ENCODE measurements around the gene SYT1.
A peak's percentile ranks its signal among the peaks of the same experiment; 100 is the strongest.

The SYT1 gene

DNA sequence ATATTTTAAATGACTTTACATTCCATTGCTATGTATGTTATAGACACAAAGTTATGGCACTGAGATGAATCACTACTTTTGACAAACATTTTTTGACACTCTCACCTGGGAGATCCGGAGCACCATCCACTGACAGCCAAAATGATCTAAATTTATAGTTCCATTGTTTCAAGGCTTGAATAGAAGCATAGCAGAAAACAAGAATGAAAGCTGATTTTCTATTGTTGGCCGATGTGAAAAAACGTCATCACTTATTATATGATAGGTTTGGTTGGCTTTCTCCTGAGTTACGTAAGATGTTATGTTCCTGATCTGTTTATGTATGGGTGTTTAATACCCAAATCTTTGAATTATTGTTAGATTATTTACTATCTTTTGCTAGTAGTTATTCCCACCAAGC, 520.0 kb downstream of the SYT1 start:
- Histone ChIP-seq H3K9ac (ENCODE audit: low read depth, low read length) (no peak overlapping the region), H3K36me3 (ENCODE audit: control insufficient read depth, insufficient read depth, low read length) (no peaks in the 10 kb centered on the region), H3K4me3 (ENCODE audit: low read depth, low read length) (no peak overlapping the region), H3K27ac (ENCODE audit: low read depth, low read length) (no peak overlapping the region), H3K27me3 (ENCODE audit: control insufficient read depth, insufficient read depth, low read length) (no peaks in the 10 kb centered on the region), H3K4me1 (ENCODE audit: control insufficient read depth, insufficient read depth, low read length) (peaks cover 34% of the 10 kb centered on the region), H3K9me3 (ENCODE audit: control insufficient read depth, insufficient read depth, low read length) (no peaks in the 10 kb centered on the region)

GRCh38 chr12:79388011-79388410, 523.4 kb downstream of the SYT1 start:
- no peaks in the 10 kb centered on the region for H3K9me3 ChIP-seq (ENCODE audit: control insufficient read depth, insufficient read depth, low read length)
- no peaks in the 10 kb centered on the region for H3K27me3 ChIP-seq (ENCODE audit: control insufficient read depth, insufficient read depth, low read length)
- H3K27ac ChIP-seq (ENCODE audit: low read depth, low read length): no peak overlapping the region
- H3K9ac ChIP-seq (ENCODE audit: low read depth, low read length): no peak overlapping the region
- peaks cover 4% of the 10 kb centered on the region; the same call in 1 of the 2 replicates for H3K4me1 ChIP-seq (ENCODE audit: control insufficient read depth, insufficient read depth, low read length)
- H3K4me3 ChIP-seq (ENCODE audit: low read depth, low read length): no peak overlapping the region
- no peaks in the 10 kb centered on the region for H3K36me3 ChIP-seq (ENCODE audit: control insufficient read depth, insufficient read depth, low read length)

GRCh38 chr12:79393842-79394241, 529.3 kb downstream of the SYT1 start:
- H3K9me3 ChIP-seq (ENCODE audit: control insufficient read depth, insufficient read depth, low read length): no peaks in the 10 kb centered on the region
- H3K4me1 ChIP-seq (ENCODE audit: control insufficient read depth, insufficient read depth, low read length): no peaks in the 10 kb centered on the region
- H3K4me3 ChIP-seq (ENCODE audit: low read depth, low read length): no peak overlapping the region
- no peaks in the 10 kb centered on the region for H3K27me3 ChIP-seq (ENCODE audit: control insufficient read depth, insufficient read depth, low read length)
- no peaks in the 10 kb centered on the region for H3K36me3 ChIP-seq (ENCODE audit: control insufficient read depth, insufficient read depth, low read length)
- H3K27ac ChIP-seq (ENCODE audit: low read depth, low read length): no peak overlapping the region
- H3K9ac ChIP-seq (ENCODE audit: low read depth, low read length): no peak overlapping the region

DNA sequence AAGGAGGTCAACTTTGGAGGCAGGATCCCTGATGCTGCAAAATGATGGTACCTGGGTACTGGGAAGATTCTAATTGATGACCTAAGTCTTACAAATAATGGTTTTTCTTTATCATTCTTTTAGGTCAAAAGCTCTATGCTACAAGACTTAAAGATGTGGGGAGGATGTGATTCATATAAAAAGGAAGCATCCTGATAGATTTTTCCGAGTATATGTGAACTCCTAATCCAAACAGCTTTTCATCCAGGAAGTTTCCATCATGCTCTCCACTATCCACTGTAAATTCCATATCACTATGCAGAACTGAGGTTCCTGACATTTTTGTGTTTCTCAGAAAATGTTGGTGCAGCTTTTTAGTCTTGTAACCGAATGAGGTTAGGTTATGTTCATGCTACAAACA, 533.0 kb downstream of the SYT1 start:
- Histone ChIP-seq H3K9me3 (ENCODE audit: control insufficient read depth, insufficient read depth, low read length) (no peaks in the 10 kb centered on the region), H3K9ac (ENCODE audit: low read depth, low read length) (no peak overlapping the region), H3K4me3 (ENCODE audit: low read depth, low read length) (no peak overlapping the region), H3K36me3 (ENCODE audit: control insufficient read depth, insufficient read depth, low read length) (no peaks in the 10 kb centered on the region), H3K27me3 (ENCODE audit: control insufficient read depth, insufficient read depth, low read length) (no peaks in the 10 kb centered on the region), H3K4me1 (ENCODE audit: control insufficient read depth, insufficient read depth, low read length) (peaks cover 3% of the 10 kb centered on the region; the same call in 1 of the 2 replicates), H3K27ac (ENCODE audit: low read depth, low read length) (no peak overlapping the region)

DNA sequence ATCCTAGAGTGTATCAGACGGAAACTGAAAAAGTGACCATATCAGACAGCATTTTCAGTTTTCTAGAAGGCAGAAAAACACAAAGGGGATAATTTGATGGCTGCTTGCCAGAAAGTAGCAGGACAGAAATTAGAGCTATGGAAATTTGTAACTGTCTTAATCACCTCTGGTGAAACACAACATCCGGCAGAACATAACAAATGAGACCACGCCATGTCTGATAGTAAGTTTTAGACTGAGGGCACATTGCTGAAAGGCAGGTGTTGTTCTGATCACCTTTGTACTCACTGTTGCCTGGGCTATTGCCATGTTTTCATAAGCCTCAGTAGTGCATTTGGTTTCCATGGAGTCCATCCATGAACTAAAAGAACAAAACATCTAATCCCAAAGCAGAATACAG, 535.9 kb downstream of the SYT1 start:
- Histone ChIP-seq H3K4me1 (ENCODE audit: control insufficient read depth, insufficient read depth, low read length) (peaks cover 22% of the 10 kb centered on the region), H3K27me3 (ENCODE audit: control insufficient read depth, insufficient read depth, low read length) (no peaks in the 10 kb centered on the region), H3K36me3 (ENCODE audit: control insufficient read depth, insufficient read depth, low read length) (no peaks in the 10 kb centered on the region), H3K9me3 (ENCODE audit: control insufficient read depth, insufficient read depth, low read length) (no peaks in the 10 kb centered on the region), H3K4me3 (ENCODE audit: low read depth, low read length) (no peak overlapping the region), H3K9ac (ENCODE audit: low read depth, low read length) (no peak overlapping the region), H3K27ac (ENCODE audit: low read depth, low read length) (no peak overlapping the region)

DNA sequence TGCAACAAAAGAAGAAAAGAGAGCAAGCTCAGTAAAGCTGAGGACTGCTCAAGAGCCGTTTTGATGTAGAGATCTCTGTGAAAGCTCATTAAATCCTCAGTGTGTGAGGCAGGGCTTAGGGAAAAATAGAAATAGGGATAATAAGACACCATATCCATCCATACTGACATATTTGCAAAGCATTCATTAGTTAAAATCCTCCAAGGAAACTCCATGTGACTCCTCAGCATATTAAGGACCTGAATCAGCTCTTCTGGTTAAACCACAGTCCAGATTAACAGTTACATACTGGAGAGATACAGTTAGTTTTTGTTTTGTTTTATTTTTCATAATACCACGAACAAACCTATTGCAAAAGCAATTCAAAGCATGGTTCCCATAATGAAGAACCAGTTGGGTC, 538.0 kb downstream of the SYT1 start:
- Histone ChIP-seq H3K27ac (ENCODE audit: low read depth, low read length) (no peak overlapping the region), H3K4me3 (ENCODE audit: low read depth, low read length) (no peak overlapping the region), H3K27me3 (ENCODE audit: control insufficient read depth, insufficient read depth, low read length) (no peaks in the 10 kb centered on the region), H3K9me3 (ENCODE audit: control insufficient read depth, insufficient read depth, low read length) (no peaks in the 10 kb centered on the region), H3K4me1 (ENCODE audit: control insufficient read depth, insufficient read depth, low read length) (peaks cover 22% of the 10 kb centered on the region), H3K36me3 (ENCODE audit: control insufficient read depth, insufficient read depth, low read length) (no peaks in the 10 kb centered on the region), H3K9ac (ENCODE audit: low read depth, low read length) (no peak overlapping the region)

GRCh38 chr12:79406993-79407392, 542.4 kb downstream of the SYT1 start:
- Histone ChIP-seq H3K4me3 (ENCODE audit: low read depth, low read length) (no peak overlapping the region), H3K36me3 (ENCODE audit: control insufficient read depth, insufficient read depth, low read length) (no peaks in the 10 kb centered on the region), H3K9ac (ENCODE audit: low read depth, low read length) (no peak overlapping the region), H3K27me3 (ENCODE audit: control insufficient read depth, insufficient read depth, low read length) (no peaks in the 10 kb centered on the region), H3K9me3 (ENCODE audit: control insufficient read depth, insufficient read depth, low read length) (no peaks in the 10 kb centered on the region), H3K4me1 (ENCODE audit: control insufficient read depth, insufficient read depth, low read length) (peaks cover 47% of the 10 kb centered on the region), H3K27ac (ENCODE audit: low read depth, low read length) (no peak overlapping the region)

DNA sequence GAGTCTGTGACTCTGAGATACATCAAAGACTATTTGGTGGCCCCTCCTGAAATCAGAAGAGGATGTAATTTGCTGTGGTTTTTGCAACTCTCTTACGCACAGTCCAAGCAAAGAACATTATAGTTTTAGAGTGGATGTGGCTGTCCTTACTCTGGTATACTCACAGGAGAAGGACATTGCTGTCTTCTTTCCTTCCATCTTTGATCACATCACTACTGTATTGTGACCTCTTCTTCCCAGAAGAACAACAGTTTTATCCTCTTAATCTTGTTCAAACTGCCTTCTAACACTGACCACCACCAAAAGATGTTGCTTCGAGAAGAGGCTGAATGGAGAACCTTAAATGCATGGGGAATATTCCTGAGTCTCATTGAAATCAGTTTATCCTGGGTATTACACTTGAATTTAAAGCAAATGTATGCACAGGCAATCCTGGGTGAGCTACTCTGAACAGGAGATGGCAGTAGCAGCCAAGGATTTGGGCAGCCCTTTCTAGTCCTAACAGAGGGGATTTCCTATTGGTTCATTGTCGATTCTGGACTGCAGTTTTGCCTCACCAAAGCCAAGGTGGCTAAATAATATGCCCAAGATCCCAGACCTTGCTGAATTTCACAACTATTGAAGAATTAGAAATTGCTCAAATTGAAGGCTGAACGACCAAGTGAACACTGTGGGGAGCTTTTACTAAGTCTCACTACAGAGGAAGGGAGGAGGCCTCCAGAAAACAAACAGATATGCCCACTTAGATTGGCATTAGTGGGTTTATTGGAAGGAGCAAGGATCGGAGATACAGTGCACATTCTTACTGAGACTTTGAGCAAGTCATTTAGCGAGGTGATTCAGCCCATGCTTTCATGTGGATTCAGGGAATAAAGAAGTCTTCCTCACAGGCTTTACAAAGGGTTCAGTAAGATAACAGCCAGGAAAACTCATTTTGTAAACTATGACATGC, 543.4 kb downstream of the SYT1 start:
- H3K27me3 ChIP-seq (ENCODE audit: control insufficient read depth, insufficient read depth, low read length): no peaks in the 10 kb centered on the region
- H3K9me3 ChIP-seq (ENCODE audit: control insufficient read depth, insufficient read depth, low read length): no peaks in the 10 kb centered on the region
- peak overlapping the region; percentile 64 for H3K27ac ChIP-seq (ENCODE audit: low read depth, low read length)
- H3K4me3 ChIP-seq (ENCODE audit: low read depth, low read length): no peak overlapping the region
- H3K36me3 ChIP-seq (ENCODE audit: control insufficient read depth, insufficient read depth, low read length): no peaks in the 10 kb centered on the region
- H3K4me1 ChIP-seq (ENCODE audit: control insufficient read depth, insufficient read depth, low read length): peaks cover 41% of the 10 kb centered on the region
- peak overlapping the region; percentile 42 for H3K9ac ChIP-seq (ENCODE audit: low read depth, low read length)

GRCh38 chr12:79408689-79409088, 544.1 kb downstream of the SYT1 start:
- Histone ChIP-seq H3K27ac (ENCODE audit: low read depth, low read length) (no peak overlapping the region), H3K9ac (ENCODE audit: low read depth, low read length) (peak overlapping the region; percentile 42; the same call in 1 of the 2 replicates), H3K4me3 (ENCODE audit: low read depth, low read length) (no peak overlapping the region), H3K36me3 (ENCODE audit: control insufficient read depth, insufficient read depth, low read length) (no peaks in the 10 kb centered on the region), H3K27me3 (ENCODE audit: control insufficient read depth, insufficient read depth, low read length) (no peaks in the 10 kb centered on the region), H3K4me1 (ENCODE audit: control insufficient read depth, insufficient read depth, low read length) (peaks cover 34% of the 10 kb centered on the region), H3K9me3 (ENCODE audit: control insufficient read depth, insufficient read depth, low read length) (no peaks in the 10 kb centered on the region)

GRCh38 chr12:79409562-79409961, 545.0 kb downstream of the SYT1 start:
- Histone ChIP-seq H3K9me3 (ENCODE audit: control insufficient read depth, insufficient read depth, low read length) (no peaks in the 10 kb centered on the region), H3K4me1 (ENCODE audit: control insufficient read depth, insufficient read depth, low read length) (peaks cover 30% of the 10 kb centered on the region), H3K4me3 (ENCODE audit: low read depth, low read length) (no peak overlapping the region), H3K36me3 (ENCODE audit: control insufficient read depth, insufficient read depth, low read length) (no peaks in the 10 kb centered on the region), H3K27ac (ENCODE audit: low read depth, low read length) (peak overlapping the region; percentile 21), H3K27me3 (ENCODE audit: control insufficient read depth, insufficient read depth, low read length) (no peaks in the 10 kb centered on the region), H3K9ac (ENCODE audit: low read depth, low read length) (peak overlapping the region; percentile 42; the same call in 1 of the 2 replicates)

DNA sequence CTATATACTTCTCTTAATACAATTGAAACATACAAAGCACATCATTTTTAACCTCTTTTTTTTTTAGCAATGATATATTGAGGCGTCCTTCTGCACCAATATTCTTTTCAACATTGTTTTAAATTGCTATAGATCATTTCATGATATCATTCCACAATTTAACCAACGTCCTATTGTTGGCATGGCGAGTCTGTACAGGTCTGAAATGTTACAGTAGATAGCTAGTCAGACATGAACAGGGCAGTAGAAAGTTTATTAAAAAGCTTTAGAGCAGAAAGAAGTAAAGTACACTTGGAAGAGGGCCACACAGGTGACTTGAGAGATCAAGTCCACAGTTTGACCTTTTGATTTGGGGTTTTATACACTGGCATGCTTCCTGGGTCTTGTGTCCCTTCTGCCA, 547.2 kb downstream of the SYT1 start:
- H3K4me3 ChIP-seq (ENCODE audit: low read depth, low read length): no peak overlapping the region
- no peak overlapping the region for H3K9ac ChIP-seq (ENCODE audit: low read depth, low read length)
- H3K9me3 ChIP-seq (ENCODE audit: control insufficient read depth, insufficient read depth, low read length): no peaks in the 10 kb centered on the region
- no peaks in the 10 kb centered on the region for H3K36me3 ChIP-seq (ENCODE audit: control insufficient read depth, insufficient read depth, low read length)
- peaks cover 44% of the 10 kb centered on the region for H3K4me1 ChIP-seq (ENCODE audit: control insufficient read depth, insufficient read depth, low read length)
- no peaks in the 10 kb centered on the region for H3K27me3 ChIP-seq (ENCODE audit: control insufficient read depth, insufficient read depth, low read length)
- H3K27ac ChIP-seq (ENCODE audit: low read depth, low read length): no peak overlapping the region

Measured in HUES48 (cell line).